Measurements from ENCODE around the gene ZNF385A. TPM values are rescaled to one million over a fixed set of nuclear protein-coding genes. Genes with fewer than 3 reads are reported as not detected.

Gene ZNF385A, protein sequence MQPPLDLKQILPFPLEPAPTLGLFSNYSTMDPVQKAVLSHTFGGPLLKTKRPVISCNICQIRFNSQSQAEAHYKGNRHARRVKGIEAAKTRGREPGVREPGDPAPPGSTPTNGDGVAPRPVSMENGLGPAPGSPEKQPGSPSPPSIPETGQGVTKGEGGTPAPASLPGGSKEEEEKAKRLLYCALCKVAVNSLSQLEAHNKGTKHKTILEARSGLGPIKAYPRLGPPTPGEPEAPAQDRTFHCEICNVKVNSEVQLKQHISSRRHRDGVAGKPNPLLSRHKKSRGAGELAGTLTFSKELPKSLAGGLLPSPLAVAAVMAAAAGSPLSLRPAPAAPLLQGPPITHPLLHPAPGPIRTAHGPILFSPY
- 0.65 and 1.2 TPM in 2 replicates for total RNA-seq

DNA sequence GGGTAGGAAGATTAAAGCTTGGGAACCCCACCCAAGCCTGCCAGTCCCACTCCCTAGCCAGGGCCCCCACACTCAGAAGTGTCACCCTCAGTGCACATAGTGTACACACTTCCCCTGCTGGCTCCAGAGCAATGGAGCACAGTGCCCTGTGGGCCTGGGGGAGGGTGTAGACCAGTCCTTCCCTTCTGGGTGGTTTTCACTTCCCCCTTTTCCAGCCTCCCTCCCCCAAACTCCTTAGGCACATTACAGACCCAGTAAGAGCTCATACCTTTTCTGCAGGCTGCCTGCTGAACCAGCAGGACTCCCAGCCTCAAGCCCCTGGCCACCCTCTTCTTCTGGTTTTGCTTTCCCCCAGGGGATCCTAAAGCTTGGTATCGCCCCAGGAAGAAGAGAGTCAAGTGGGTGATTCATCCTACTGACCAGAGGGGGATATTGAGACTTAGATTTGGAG, at the start of gene ZNF385A:
Gene ZNF385A (minus strand): TSS at position 143 of the 451 bp plus-strand sequence. CDS start 219 bp downstream, outside the sequence.

DNA sequence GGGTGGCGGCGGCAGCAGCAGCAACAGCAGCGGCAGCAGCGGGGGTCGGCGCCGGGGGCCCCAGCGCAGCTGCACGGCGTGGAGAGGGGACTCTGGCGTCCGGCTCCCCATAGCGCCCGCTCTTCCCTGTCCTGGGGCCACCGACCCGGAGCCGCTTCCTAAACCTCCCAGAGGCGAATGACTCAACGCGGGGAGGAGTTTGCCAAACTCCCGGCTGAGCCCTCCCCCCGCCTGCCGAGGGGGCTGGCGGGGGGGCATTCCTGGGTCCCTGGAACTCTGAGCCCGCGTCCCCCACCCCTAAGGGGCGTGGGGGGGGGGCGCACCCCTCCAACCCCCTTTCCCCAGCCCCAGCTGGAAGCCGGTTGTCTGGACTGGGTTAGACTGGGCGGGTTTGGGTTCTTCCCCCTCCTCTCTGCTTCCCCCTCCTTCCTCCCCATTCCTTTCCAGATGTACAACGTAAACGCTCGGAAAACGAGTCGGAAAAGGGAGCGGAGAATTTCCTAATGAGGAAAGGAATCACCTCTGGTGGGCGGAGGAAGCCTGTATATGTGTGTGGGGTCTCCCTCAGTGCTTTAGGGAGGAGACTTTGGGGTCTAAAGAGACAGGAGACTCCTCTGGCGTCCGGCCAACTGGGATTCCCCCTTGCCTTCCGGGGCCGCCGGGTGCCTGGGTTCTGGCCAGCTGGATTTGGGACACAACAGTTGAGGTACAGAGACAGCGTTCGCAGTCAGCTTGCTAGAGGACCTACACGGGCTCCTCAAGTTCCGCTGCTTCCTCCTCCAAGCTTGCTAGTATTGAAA, 34.8 kb upstream of the ZNF385A start, which contains the start of gene ITGA5:
Gene ITGA5 (minus strand): TSS at position 179 of the 800 bp plus-strand sequence. CDS start 68 bp downstream, at position 111.

DNA sequence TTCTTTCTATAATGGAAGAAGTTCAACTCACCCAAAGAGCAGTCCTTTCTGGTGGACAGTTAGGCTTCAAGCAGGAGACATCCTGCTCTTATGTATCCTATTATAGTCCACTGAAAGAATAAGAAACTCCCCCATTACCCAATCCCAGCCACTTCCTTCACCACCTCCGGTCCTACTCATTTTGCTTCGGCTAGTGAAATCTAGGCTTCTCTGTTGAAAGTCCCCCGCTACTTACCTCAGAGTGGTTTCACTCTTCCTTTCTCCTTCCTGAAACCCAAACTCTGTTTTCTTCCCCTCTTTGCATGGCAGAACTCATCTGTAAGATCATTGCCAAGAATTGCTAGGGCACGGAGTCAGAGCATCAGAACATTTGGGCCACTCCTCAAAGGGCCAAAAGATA, 20.1 kb downstream of the ZNF385A start, which contains the start of gene GPR84:
Gene GPR84 (minus strand): TSS at position 74 of the 400 bp plus-strand sequence. CDS start 635 bp downstream, outside the sequence.

DNA sequence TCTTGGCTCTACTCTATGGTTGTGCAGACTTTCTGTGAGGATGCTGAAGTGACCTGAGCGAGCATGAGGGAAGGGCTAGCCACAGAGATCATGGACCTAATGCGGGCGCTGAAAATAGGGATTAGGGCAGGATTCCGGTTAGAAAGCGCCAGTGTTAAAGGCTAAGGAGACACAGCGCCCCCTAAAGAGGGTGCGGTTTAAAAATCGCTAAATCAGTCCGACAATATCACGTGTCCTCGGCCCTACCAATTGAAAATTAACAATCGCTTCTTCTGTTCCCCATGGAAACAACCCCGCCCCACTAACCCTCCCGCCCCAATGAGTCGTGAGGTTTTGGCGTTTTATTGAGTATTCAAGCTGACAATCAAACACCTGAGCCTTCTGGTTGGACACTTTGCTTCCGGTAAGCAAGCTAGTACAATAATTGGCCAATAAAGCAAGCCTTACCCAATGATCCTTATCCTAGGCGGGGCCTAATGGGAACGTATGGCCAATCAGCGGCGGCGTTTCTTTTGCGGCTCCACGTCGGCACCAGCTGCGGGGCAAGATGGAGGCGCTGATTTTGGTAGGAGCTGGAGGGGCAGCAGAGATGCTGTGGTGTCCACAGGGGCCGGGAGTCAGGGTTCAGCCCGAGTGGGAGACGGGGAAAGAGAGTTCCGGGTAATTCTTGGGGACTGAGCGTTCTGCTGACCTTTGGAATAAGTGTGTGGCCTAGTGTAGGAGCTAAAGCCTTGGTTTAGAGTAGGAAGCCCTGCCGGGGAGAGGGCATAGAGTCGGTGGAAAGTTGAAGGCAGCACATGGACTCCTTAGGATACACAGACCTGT, 59.7 kb downstream of the ZNF385A start, which contains the start of gene COPZ1:
Gene COPZ1 (plus strand): TSS at position 515 of the 825 bp plus-strand sequence. CDS start 33 bp downstream, at position 548.

Other genes starting within 250 kb of the ZNF385A start
- 20.8 and 29.9 TPM in 2 replicates for gene SMUG1, start 195.7 kb downstream of the ZNF385A start, total RNA-seq
- 24.7 and 31.3 TPM in 2 replicates for gene CBX5, start 104.6 kb downstream of the ZNF385A start, total RNA-seq
- 510 and 602 TPM in 2 replicates for gene HNRNPA1, start 104.0 kb downstream of the ZNF385A start, total RNA-seq
- not detected in 2 replicates for gene NFE2, start 83.7 kb downstream of the ZNF385A start, total RNA-seq
- gene COPZ1, start 59.6 kb downstream of the ZNF385A start, total RNA-seq, result 116 and 232 TPM in 2 replicates
- gene GPR84, start 20.2 kb downstream of the ZNF385A start, total RNA-seq, result not detected in 2 replicates
- 746 and 1,015 TPM in 2 replicates for gene ITGA5, start 34.5 kb upstream of the ZNF385A start, total RNA-seq
- gene GTSF1, start 88.9 kb upstream of the ZNF385A start, total RNA-seq, result 0.65 TPM in 1 of 2 replicates, not detected in the other
- under 0.01 and 0.32 TPM in 2 replicates for gene NCKAP1L, start 113.0 kb upstream of the ZNF385A start, total RNA-seq
- under 0.01 TPM in 1 of 2 replicates, not detected in the other for gene PDE1B, start 164.9 kb upstream of the ZNF385A start, total RNA-seq
- not detected in 2 replicates for gene PPP1R1A, start 203.9 kb upstream of the ZNF385A start, total RNA-seq

Data from epithelial cell of umbilical artery (primary cell).